Stimulated activated CD4-positive, alpha-beta T cell treated with anti-CD3 and anti-CD28 coated beads, Interleukin-1b, Interleukin-23, amount 100 ng/mL, for 24 hours (primary cell): ENCODE results near the gene ITSN1.
"Not testable (repeated sequence)": the region's sequence is repeated elsewhere in the genome, so short reads cannot be mapped to it uniquely, and the experiment has no call there.

Experiments used
- DNase-seq, 4 experiments: peaks; one replicate each; pipeline ENCODE4 v3.0.0-alpha.2; 2020; ENCODE audit warnings: low read depth in 4 of 4, low spot score in 1 of 4

ITSN1 gene

GRCh38 chr21:33767960-33768359 is 125.7 kb downstream of the ITSN1 start:
- DNase-seq, result no peak

DNA sequence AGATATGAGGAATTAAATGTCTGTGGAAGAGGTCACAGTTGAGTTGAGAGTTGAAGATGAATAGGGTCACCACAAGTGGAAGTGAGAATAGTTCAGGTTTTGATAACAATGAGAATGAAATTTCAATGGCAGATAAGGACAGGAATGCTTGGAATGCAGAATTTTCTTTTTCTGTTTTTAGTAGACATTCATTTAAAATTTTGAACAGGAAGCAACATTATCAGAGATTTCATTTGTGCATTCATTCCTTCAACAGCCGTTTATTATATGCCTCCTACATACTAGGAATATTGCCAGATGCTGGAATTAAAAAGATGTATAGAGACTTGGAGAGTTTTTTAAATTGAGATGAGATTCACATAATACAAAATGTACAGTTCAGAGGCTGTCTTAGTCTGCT is 126.8 kb downstream of the ITSN1 start:
- DNase-seq, result no peak

GRCh38 chr21:33770542-33770941 is 128.2 kb downstream of the ITSN1 start:
- DNase-seq, result no peak

DNA sequence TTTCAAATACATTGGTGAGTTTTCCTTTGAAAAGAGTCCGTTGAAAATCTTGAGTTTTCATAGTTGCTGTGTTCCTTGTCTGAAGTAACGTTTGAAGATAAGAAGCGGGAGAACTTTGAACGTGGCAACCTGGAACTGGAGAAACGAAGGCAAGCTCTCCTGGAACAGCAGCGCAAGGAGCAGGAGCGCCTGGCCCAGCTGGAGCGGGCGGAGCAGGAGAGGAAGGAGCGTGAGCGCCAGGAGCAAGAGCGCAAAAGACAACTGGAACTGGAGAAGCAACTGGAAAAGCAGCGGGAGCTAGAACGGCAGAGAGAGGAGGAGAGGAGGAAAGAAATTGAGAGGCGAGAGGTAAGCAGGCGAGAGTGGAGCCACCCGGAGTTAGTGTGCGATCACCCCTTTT is 129.7 kb downstream of the ITSN1 start:
- no peak for DNase-seq

- no peak for DNase-seq
Measured at GRCh38 chr21:33774551-33774950, 132.2 kb downstream of the ITSN1 start.

- no peak for DNase-seq
Measured at GRCh38 chr21:33775100-33775828, 133.0 kb downstream of the ITSN1 start.

- DNase-seq, result no peak
Measured at GRCh38 chr21:33780631-33781030, 138.3 kb downstream of the ITSN1 start.

- no peak for DNase-seq
Measured at GRCh38 chr21:33781121-33781520, 138.8 kb downstream of the ITSN1 start.

DNA sequence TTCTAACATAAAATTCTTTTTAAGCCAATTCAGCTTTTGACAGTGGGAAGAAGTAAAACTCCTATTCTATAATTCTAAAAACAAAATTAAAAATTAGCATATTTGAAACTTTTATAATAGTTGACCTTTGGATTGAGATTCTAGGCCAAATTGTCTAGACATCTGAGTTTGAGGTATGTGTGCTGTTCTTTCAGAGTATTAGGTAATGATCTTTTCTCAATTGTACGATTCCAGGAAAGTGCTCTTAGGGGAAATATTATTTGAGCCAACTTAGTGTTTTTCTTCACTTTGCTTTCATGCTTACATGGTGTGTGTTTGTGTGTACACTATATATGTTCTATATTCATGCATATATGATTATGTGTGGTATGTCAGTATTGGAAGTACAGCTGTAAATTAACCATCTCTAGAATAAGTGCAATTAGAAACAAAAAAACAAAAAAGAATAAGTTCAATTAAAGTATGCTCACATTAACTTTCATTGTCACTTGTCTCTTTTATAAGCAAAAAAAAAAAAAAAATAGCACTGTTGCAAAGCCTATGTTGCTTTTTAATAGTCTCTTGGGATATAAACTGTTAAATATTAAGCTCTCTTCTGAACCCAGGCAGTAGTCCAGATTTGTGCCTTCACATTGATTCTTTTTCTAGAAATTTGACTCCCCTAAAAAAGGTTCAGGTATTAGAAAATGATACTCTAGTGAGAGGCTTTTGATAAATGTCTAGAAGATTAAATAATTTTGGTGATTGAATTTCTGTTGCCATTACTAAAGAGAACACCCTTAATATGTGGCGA is 141.1 kb downstream of the ITSN1 start:
- DNase-seq, result no peak

GRCh38 chr21:33787431-33787830 is 145.1 kb downstream of the ITSN1 start:
- no peak for DNase-seq

DNA sequence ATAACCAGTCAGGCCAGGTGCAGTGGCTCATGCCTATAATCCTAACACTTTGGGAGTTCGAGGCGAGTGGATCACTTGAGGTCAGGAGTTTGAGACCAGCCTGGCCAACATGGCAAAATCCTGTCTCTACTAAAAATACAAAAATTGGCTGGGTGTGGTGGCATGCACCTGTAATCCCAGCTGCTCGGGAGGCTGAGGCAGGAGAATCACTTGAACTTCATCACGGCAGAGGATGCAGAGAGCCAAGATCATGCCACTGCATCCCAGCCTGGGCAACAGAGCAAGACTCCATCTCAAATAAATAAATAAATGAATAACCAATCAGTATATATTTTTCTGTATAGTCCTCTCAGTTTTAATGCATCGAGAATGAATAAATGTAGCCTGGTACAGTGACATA is 146.1 kb downstream of the ITSN1 start:
- not testable (repeated sequence) for DNase-seq

GRCh38 chr21:33789697-33790096 is 147.4 kb downstream of the ITSN1 start:
- no peak for DNase-seq

DNA sequence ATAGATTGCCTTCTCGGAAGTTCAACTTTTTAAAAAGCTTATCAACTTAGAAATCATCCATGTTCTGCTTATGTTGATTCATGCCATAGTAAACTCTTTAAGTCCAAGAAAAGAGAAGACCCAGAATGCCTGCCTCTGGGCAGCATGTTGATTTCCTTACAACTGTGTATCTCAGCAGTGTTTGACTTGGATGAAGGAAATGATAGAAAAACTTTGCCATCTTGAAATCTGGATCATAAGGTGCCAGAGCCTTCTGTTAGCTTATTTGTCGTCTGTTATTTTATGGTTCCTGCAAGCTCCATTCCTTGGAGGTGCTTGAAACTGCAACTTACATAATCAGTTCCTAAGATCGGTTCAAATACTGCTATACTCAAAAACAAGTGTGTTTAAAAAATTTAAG is 148.8 kb downstream of the ITSN1 start:
- no peak for DNase-seq

DNA sequence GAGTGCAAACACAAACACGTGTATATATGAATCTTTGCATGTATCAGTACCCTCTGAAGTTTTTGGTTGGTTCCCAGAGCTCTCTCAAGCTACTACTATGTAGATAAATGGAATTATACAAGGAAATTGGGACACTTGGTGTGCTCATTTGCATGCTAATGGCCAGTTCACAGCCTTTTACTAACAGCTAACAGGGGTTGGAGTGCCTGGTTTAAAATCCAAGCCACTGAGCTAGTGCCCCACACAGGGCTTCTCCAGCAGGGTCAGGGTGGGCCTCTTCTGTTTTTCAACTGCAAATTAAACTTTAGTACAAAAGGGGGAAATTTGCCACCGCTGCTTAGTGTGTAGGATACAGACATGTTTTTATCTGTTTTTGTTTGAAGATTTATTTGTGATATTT is 152.3 kb downstream of the ITSN1 start:
- DNase-seq, result no peak

- DNase-seq, result no peak
Measured at GRCh38 chr21:33797565-33797964, 155.3 kb downstream of the ITSN1 start.

DNA sequence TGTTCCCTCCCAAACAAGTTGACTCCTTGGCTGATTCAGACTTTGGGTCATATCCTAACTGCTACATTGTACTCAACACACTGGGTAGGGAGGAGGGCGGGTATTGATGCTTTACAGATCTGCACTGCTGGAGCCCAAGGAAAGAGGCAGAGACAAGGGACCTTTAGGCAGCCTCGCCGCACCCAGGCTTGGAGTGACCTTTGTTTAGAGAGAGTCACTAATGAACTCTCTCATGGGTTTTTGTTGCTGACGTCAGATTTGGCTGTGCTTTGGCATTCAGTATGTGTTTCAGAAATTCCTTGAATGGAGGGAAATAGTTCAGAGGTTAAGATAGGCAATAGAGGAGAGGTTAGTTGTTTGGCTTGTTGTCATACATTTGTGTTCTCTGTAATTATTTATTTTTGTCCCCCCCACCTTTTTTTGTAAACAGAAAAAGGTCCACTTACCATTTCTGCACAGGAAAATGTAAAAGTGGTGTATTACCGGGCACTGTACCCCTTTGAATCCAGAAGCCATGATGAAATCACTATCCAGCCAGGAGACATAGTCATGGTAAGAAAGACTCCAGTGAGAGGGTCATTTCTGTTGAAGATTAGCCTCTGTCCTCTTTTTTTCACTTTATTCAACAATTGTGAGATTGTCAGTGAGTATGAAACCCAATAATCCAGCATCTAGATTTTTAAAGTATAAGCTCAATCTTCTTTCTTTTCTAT is 157.2 kb downstream of the ITSN1 start:
- no peak for DNase-seq

GRCh38 chr21:33800753-33801423 is 158.6 kb downstream of the ITSN1 start:
- no peak for DNase-seq

- DNase-seq, result no peak
Measured at GRCh38 chr21:33801424-33802405, 159.4 kb downstream of the ITSN1 start.

GRCh38 chr21:33802481-33802880 is 160.2 kb downstream of the ITSN1 start:
- no peak for DNase-seq

DNA sequence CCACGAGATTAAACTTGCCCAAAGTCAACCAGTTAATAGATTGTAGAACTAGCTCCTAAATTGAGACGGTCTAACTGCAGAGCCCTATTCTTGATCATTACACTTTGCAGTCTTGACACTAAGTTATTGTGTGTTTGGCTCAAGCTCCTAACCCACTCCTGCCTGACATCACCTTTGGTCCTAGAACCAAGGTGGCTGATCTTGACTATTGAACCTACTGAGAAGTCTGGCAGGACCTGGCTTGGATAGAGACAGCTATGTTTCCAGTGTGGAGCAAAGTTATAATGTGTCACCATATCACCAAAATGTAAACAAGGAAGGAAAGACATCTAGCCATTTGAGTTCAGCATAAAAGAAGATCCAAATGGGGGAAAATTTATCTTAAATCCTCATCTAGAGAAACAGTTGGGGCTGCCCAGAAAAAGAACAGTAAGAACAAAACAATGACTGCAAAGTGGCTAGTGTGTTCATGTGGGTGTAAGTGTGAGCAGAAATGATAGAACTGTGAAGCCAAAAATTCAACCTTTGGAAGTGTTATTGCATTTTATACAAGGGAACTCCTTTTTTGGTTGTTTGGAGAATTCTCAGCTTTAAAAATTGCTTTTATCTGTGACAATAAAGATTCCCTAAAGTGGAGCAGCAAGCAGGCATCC is 166.5 kb downstream of the ITSN1 start:
- no peak for DNase-seq
